ENCODE measurements around the gene OR6K6.

GRCh38 chr1:158720620-158721019 lies 33.9 kb upstream of the OR6K6 start, which contains the start of gene OR6K3:
- TF ChIP-seq CTCF (optimal IDR thresholded peaks at IDR 0.05 in 1 of 3, IDR thresholded peaks at IDR 0.05 in 1 of 3, conservative IDR thresholded peaks at IDR 0.05 in 1 of 3; ENCODE audit: extremely low read depth in 1 of 3, insufficient read depth in 2 of 3, low read length in 3 of 3) (no peak), EZH2 (IDR thresholded peaks at IDR 0.05; ENCODE audit: low read length) (no peak)
